ENCODE measurements around the gene MAOB. TPM values are rescaled to one million over a fixed set of nuclear protein-coding genes. Genes with fewer than 3 reads are reported as not detected.

The MAOB gene
- total RNA-seq, 1 donor from 2014 or later = not detected

- TF ChIP-seq CTCF (IDR thresholded peaks at IDR 0.05; ENCODE audit: partially characterized antibody, unreplicated experiment) = no peak
- DNase-seq = no peak
- no peaks in the 10 kb centered on the region for H3K27me3 Mint-ChIP-seq (ENCODE audit: unreplicated experiment)
- no peak overlapping the region for H3K4me3 Mint-ChIP-seq (ENCODE audit: unreplicated experiment)
- peaks cover 1% of the 10 kb centered on the region for H3K9me3 Mint-ChIP-seq (ENCODE audit: unreplicated experiment)
- H3K4me1 Mint-ChIP-seq (ENCODE audit: low read depth, unreplicated experiment) = no peaks in the 10 kb centered on the region
- H3K36me3 Mint-ChIP-seq (ENCODE audit: unreplicated experiment) = no peaks in the 10 kb centered on the region
- H3K27ac Mint-ChIP-seq (ENCODE audit: unreplicated experiment) = no peak overlapping the region
Measured at GRCh38 chrX:43756076-43756475, 126.2 kb downstream of the MAOB start.

GRCh38 chrX:43753637-43754036, 128.6 kb downstream of the MAOB start:
- Mint-ChIP-seq H3K27me3 (ENCODE audit: unreplicated experiment) (no peaks in the 10 kb centered on the region), H3K4me1 (ENCODE audit: low read depth, unreplicated experiment) (no peaks in the 10 kb centered on the region), H3K27ac (ENCODE audit: unreplicated experiment) (no peak overlapping the region), H3K4me3 (ENCODE audit: unreplicated experiment) (no peak overlapping the region), H3K36me3 (ENCODE audit: unreplicated experiment) (no peaks in the 10 kb centered on the region), H3K9me3 (ENCODE audit: unreplicated experiment) (peaks cover 1% of the 10 kb centered on the region)
- no peak for DNase-seq
- TF ChIP-seq CTCF (IDR thresholded peaks at IDR 0.05; ENCODE audit: partially characterized antibody, unreplicated experiment) = no peak

GRCh38 chrX:43750248-43750676, 132.0 kb downstream of the MAOB start:
- TF ChIP-seq CTCF (IDR thresholded peaks at IDR 0.05; ENCODE audit: partially characterized antibody, unreplicated experiment) = peak; percentile 20
- DNase-seq = peak; percentile 22
- Mint-ChIP-seq H3K4me3 (ENCODE audit: unreplicated experiment) (no peak overlapping the region), H3K27ac (ENCODE audit: unreplicated experiment) (no peak overlapping the region), H3K27me3 (ENCODE audit: unreplicated experiment) (no peaks in the 10 kb centered on the region), H3K36me3 (ENCODE audit: unreplicated experiment) (no peaks in the 10 kb centered on the region), H3K9me3 (ENCODE audit: unreplicated experiment) (peaks cover 1% of the 10 kb centered on the region), H3K4me1 (ENCODE audit: low read depth, unreplicated experiment) (no peaks in the 10 kb centered on the region)

GRCh38 chrX:43747476-43747875, 134.8 kb downstream of the MAOB start:
- Mint-ChIP-seq H3K27ac (ENCODE audit: unreplicated experiment) (no peak overlapping the region), H3K9me3 (ENCODE audit: unreplicated experiment) (peaks cover under 1% of the 10 kb centered on the region), H3K4me3 (ENCODE audit: unreplicated experiment) (no peak overlapping the region), H3K4me1 (ENCODE audit: low read depth, unreplicated experiment) (no peaks in the 10 kb centered on the region), H3K36me3 (ENCODE audit: unreplicated experiment) (no peaks in the 10 kb centered on the region), H3K27me3 (ENCODE audit: unreplicated experiment) (no peaks in the 10 kb centered on the region)
- no peak for TF ChIP-seq CTCF (IDR thresholded peaks at IDR 0.05; ENCODE audit: partially characterized antibody, unreplicated experiment)
- DNase-seq = no peak

- Mint-ChIP-seq H3K9me3 (ENCODE audit: unreplicated experiment) (no peaks in the 10 kb centered on the region), H3K27me3 (ENCODE audit: unreplicated experiment) (no peaks in the 10 kb centered on the region), H3K27ac (ENCODE audit: unreplicated experiment) (no peak overlapping the region), H3K36me3 (ENCODE audit: unreplicated experiment) (no peaks in the 10 kb centered on the region), H3K4me3 (ENCODE audit: unreplicated experiment) (no peak overlapping the region), H3K4me1 (ENCODE audit: low read depth, unreplicated experiment) (peaks cover 2% of the 10 kb centered on the region)
- no peak for DNase-seq
- no peak for TF ChIP-seq CTCF (IDR thresholded peaks at IDR 0.05; ENCODE audit: partially characterized antibody, unreplicated experiment)
Measured at GRCh38 chrX:43745938-43746721, 136.1 kb downstream of the MAOB start.
